K562 (cell line): ENCODE data around the gene FZD1. TPM values are rescaled to one million over a fixed set of nuclear protein-coding genes. Genes with fewer than 3 reads are reported as not detected.

Experiments used
- ARID1B ChIP-seq: fragments of 450-650 bp; IDR thresholded peaks from 2 replicates; pipeline ENCODE4 v1.6.1; 2016; ENCODE audit warnings: antibody characterized with exemption, mild to moderate bottlenecking, inconsistent platforms
- CTCF ChIP-seq, 3 experiments: IDR thresholded peaks in 2 of 3; conservative IDR thresholded peaks in 1 of 3; 2 replicates each; pipeline ENCODE4 v1.5.1; 2011 to 2012; ENCODE audit warnings: low read length in 3 of 3, mild to moderate bottlenecking in 3 of 3, control low read depth in 2 of 3, improper control_type of control experiment in 1 of 3, inconsistent platforms in 1 of 3, low read depth in 1 of 3, mixed read lengths in 1 of 3, moderate library complexity in 1 of 3; ENCODE audit not compliant: insufficient read depth in 2 of 3
- DIDO1 ChIP-seq: fragments of 450-650 bp; IDR thresholded peaks from 2 replicates; pipeline ENCODE4 v1.6.1; 2016; ENCODE audit warnings: low read depth, missing biosample characterization, missing genetic modification characterization
- ESRRA ChIP-seq: fragments of 450-650 bp; IDR thresholded peaks from 2 replicates; pipeline ENCODE4 v1.6.1; 2014; ENCODE audit warnings: low read depth, mild to moderate bottlenecking, moderate library complexity, borderline replicate concordance
- HBP1 ChIP-seq: fragments of 450-650 bp; formaldehyde crosslinking; IDR thresholded peaks from 2 replicates; pipeline ENCODE4 v1.4.0; 2022; ENCODE audit warnings: missing genetic modification characterization
- KAT2B ChIP-seq: IDR thresholded peaks from one replicate; pipeline ENCODE4 v1.6.1; 2012; ENCODE audit warnings: low read depth, mild to moderate bottlenecking, control low read depth, inconsistent platforms, low read length, moderate library complexity
- MAFK ChIP-seq: IDR thresholded peaks from 2 replicates; pipeline ENCODE4 v1.6.1; 2011; ENCODE audit warnings: low read length, improper control_type of control experiment
- NFYB ChIP-seq: IDR thresholded peaks from 2 replicates; pipeline ENCODE4 v1.6.1; 2011; ENCODE audit warnings: mild to moderate bottlenecking, moderate library complexity; ENCODE audit not compliant: insufficient read length; ENCODE audit errors: extremely low read depth
- POLR2B ChIP-seq: fragments of 450-650 bp; IDR thresholded peaks from 2 replicates; pipeline ENCODE4 v1.6.1; 2018; ENCODE audit warnings: low read depth; ENCODE audit not compliant: partially characterized antibody
- POLR2H ChIP-seq: IDR thresholded peaks from 2 replicates; pipeline ENCODE4 v1.6.1; 2016; ENCODE audit warnings: missing genetic modification characterization, low read depth, mild to moderate bottlenecking, control low read depth, missing compliant biosample characterization, moderate library complexity
- SIN3B ChIP-seq: fragments of 450-650 bp; IDR thresholded peaks from 2 replicates; pipeline ENCODE4 v1.6.1; 2017; ENCODE audit warnings: low read depth, mild to moderate bottlenecking, moderate library complexity
- SRSF9 ChIP-seq: fragments of 200-400 bp; formaldehyde crosslinking; IDR thresholded peaks from 2 replicates; pipeline ENCODE4 v1.6.1; 2017; ENCODE audit warnings: low read depth, low read length, borderline replicate concordance
- U2AF1 ChIP-seq: fragments of 200-400 bp; formaldehyde crosslinking; optimal IDR thresholded peaks from 2 replicates; pipeline ENCODE3; 2017; ENCODE audit warnings: mild to moderate bottlenecking, low read depth, low read length, moderate library complexity
- XRCC3 ChIP-seq: fragments of 450-650 bp; IDR thresholded peaks from 2 replicates; pipeline ENCODE4 v1.6.1; 2017; ENCODE audit warnings: mild to moderate bottlenecking, moderate library complexity
- ZBTB26 ChIP-seq: fragments of 450-650 bp; formaldehyde crosslinking; IDR thresholded peaks from 2 replicates; pipeline ENCODE4 v1.4.0; 2022; ENCODE audit warnings: missing genetic modification characterization
- ZNF12 ChIP-seq: sonication (generic); formaldehyde crosslinking; IDR thresholded peaks from 2 replicates; pipeline ENCODE4 v1.4.0; 2020; ENCODE audit warnings: mild to moderate bottlenecking, missing genetic modification reagents
- ZNF146 ChIP-seq: IDR thresholded peaks from one replicate; pipeline ENCODE4 v1.6.1; 2018; ENCODE audit warnings: missing compliant biosample characterization; ENCODE audit not compliant: unreplicated experiment
- ZNF24 ChIP-seq: fragments of 450-650 bp; IDR thresholded peaks from 2 replicates; pipeline ENCODE4 v1.6.1; 2016
- ZNF277 ChIP-seq: fragments of 250-450 bp; sonication (Bioruptor Pico); IDR thresholded peaks from 2 replicates; pipeline ENCODE4 v1.8.0; 2022; ENCODE audit warnings: inconsistent platforms, mild to moderate bottlenecking, moderate library complexity, borderline replicate concordance
- ZNF561 ChIP-seq: fragments of 450-650 bp; formaldehyde crosslinking; conservative IDR thresholded peaks from 2 replicates; pipeline ENCODE4 v1.4.0; 2020; ENCODE audit warnings: mild to moderate bottlenecking, moderate library complexity
- polyA plus RNA-seq, 8 experiments: library from polyadenylated mRNA; depleted of rRNA in 4 of 8; stranded (reverse) in 5 of 8; unstranded in 3 of 8; fragments of >200 nt; fragmentation: Nextera tagmentation in 2 of 8; fragmentation: Illumina TruSeq in 1 of 8; extraction: Ambion mirVana in 2 of 8; extraction: Trizol in 1 of 8; gene quantifications; 2 replicates each; pipeline versions ENCODE4 v1.2.1 to v1.2.3, GENCODE V29; 2011 to 2014; ENCODE audit warnings: inconsistent platforms in 1 of 8, missing spikeins in 1 of 8
- total RNA-seq, 7 experiments: library from RNA; depleted of rRNA in 6 of 7; stranded (reverse); fragments of >200 nt in 6 of 7; fragmentation: Illumina TruSeq in 2 of 7; extraction: Trizol in 2 of 7; gene quantifications; 2 replicates each; pipeline versions ENCODE4 v1.2.1 to v1.2.3, GENCODE V29; 2011 to 2021; ENCODE audit warnings: low replicate concordance in 1 of 7

FZD1 gene
- total and polyA plus RNA-seq, 9 of the 15 experiments (the other 6 are each of a cell fraction or from before 2014, with no cell fraction given): 0.25 to 5.1 (median 1.8) TPM

- TF ChIP-seq POLR2H (tag) (peak; percentile 56; the same call in 1 of the 2 replicates), POLR2B (peak; percentile 56), ARID1B (peak; percentile 79), ZNF12 (CRISPR knock-in tag) (0 out of 2 replicates have a peak, but pooled peaks have one; percentile 51), ZNF24 (peak; percentile 89), KAT2B (no peak), SRSF9 (no peak), SIN3B (peak; percentile 45), ZNF146 (CRISPR knock-in tag) (no peak), U2AF1 (no peak), ZBTB26 (CRISPR knock-in tag) (0 out of 2 replicates have a peak, but pooled peaks have one; percentile 38), HBP1 (CRISPR knock-in tag) (peak; percentile 62; the same call in 1 of the 2 replicates), XRCC3 (no peak), NFYB (no peak), DIDO1 (tag) (no peak), ESRRA (peak; percentile 86), MAFK (peak; percentile 18; the same call in 1 of the 2 replicates), ZNF277 (CRISPR knock-in tag) (no peak), ZNF561 (no peak), CTCF (IDR thresholded peaks at IDR 0.05 in 2 of 3, conservative IDR thresholded peaks at IDR 0.05 in 1 of 3; ENCODE audit: insufficient read depth in 2 of 3, low read depth in 1 of 3, low read length in 3 of 3) (no peak)
These were observed at the start of gene FZD1 (continued) for GRCh38 chr7:91264046-91264923.
